ENCODE data around the gene MSH2.

MSH2 gene

DNA sequence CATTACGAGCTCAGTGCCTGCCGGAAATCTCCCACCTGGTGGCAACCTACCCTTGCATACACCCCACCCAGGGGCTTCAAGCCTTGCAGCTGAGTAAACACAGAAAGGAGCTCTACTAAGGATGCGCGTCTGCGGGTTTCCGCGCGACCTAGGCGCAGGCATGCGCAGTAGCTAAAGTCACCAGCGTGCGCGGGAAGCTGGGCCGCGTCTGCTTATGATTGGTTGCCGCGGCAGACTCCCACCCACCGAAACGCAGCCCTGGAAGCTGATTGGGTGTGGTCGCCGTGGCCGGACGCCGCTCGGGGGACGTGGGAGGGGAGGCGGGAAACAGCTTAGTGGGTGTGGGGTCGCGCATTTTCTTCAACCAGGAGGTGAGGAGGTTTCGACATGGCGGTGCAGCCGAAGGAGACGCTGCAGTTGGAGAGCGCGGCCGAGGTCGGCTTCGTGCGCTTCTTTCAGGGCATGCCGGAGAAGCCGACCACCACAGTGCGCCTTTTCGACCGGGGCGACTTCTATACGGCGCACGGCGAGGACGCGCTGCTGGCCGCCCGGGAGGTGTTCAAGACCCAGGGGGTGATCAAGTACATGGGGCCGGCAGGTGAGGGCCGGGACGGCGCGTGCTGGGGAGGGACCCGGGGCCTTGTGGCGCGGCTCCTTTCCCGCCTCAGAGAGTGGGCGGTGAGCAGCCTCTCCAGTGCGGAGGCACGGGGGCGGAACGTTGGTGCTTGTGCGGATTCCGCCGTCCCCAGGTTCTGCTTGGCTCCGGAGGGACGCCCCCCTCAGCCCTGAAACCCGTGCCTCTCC lies at the start of gene MSH2:
Gene MSH2 (plus strand): TSS at position 352 of the 804 bp plus-strand sequence. CDS start 36 bp downstream, at position 388.
- TF ChIP-seq, protein P1, sequence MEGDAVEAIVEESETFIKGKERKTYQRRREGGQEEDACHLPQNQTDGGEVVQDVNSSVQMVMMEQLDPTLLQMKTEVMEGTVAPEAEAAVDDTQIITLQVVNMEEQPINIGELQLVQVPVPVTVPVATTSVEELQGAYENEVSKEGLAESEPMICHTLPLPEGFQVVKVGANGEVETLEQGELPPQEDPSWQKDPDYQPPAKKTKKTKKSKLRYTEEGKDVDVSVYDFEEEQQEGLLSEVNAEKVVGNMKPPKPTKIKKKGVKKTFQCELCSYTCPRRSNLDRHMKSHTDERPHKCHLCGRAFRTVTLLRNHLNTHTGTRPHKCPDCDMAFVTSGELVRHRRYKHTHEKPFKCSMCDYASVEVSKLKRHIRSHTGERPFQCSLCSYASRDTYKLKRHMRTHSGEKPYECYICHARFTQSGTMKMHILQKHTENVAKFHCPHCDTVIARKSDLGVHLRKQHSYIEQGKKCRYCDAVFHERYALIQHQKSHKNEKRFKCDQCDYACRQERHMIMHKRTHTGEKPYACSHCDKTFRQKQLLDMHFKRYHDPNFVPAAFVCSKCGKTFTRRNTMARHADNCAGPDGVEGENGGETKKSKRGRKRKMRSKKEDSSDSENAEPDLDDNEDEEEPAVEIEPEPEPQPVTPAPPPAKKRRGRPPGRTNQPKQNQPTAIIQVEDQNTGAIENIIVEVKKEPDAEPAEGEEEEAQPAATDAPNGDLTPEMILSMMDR (IDR thresholded peaks at IDR 0.05; ENCODE audit: insufficient read depth, missing control alignments), result no peak
- FAIRE-seq, result no peak

GRCh38 chr2:47354013-47354847 lies 48.7 kb upstream of the MSH2 start:
- DNase-seq (ENCODE audit: insufficient read length, low spot score), result no peak
- FAIRE-seq, result no peak
- TF ChIP-seq, protein P1 (IDR thresholded peaks at IDR 0.05; ENCODE audit: insufficient read depth, missing control alignments), result no peak

More for the DNA sequence above, at the start of gene MSH2:
- peak; percentile 87 for DNase-seq (ENCODE audit: insufficient read length, low spot score)

DNA sequence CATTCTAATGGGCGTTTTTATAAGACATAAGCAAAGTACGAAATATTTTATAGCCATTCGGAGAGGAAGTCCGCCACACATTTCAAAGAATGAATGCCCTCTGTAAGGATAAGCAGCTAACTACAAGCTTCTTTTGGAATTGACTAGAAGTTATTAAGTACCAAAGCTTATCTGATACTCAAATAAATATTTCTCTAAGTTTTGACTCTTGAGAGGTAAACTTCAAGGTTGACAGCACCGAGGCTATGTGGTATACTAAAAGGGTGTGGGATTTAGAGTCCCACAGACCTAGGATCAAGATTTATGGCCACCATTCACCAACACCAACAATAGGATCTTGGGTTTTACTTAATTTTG lies 48.1 kb upstream of the MSH2 start:
- DNase-seq (ENCODE audit: insufficient read length, low spot score), result no peak
- FAIRE-seq, result no peak
- TF ChIP-seq, protein P1 (IDR thresholded peaks at IDR 0.05; ENCODE audit: insufficient read depth, missing control alignments), result no peak

DNA sequence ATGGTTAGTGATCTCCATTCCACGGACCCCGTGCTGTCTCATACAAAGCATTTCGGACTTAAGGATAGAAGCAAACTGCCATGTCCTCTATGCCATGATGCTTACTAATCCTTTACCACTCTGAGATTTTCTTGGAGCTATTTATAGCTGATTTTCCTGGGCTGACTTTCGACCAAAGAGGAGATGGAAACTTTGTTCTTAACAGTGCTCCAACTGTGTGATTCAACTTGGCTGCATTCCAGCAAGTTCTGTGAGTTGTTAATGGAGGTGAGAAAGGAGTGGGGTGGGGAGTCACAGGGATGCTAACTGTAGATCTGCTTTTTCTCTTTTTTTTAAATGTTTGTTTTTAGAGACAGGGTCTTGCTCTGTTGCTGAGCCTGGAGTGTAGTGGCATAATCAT lies 45.5 kb upstream of the MSH2 start:
- FAIRE-seq (no peak), DNase-seq (ENCODE audit: insufficient read length, low spot score) (no peak)
- TF ChIP-seq, protein P1 (IDR thresholded peaks at IDR 0.05; ENCODE audit: insufficient read depth, missing control alignments), result no peak

GRCh38 chr2:47359375-47359868 lies 43.5 kb upstream of the MSH2 start:
- DNase-seq (ENCODE audit: insufficient read length, low spot score), result no peak
- TF ChIP-seq, protein P1 (IDR thresholded peaks at IDR 0.05; ENCODE audit: insufficient read depth, missing control alignments), result no peak
- no peak for FAIRE-seq

GRCh38 chr2:47360283-47360682 lies 42.7 kb upstream of the MSH2 start:
- FAIRE-seq (no peak), DNase-seq (ENCODE audit: insufficient read length, low spot score) (no peak)
- TF ChIP-seq, protein P1 (IDR thresholded peaks at IDR 0.05; ENCODE audit: insufficient read depth, missing control alignments), result no peak

All from D721Med (cell line).